Renal pelvis (tissue), 4 donors: ENCODE results near the gene APOB. TPM values are rescaled to one million over a fixed set of nuclear protein-coding genes. Genes with fewer than 3 reads are reported as not detected.

Source experiments
- DNase-seq: peaks from one replicate; pipeline ENCODE4 v3.0.0-alpha.2; 2013
- polyA plus RNA-seq, 3 donors: library from polyadenylated mRNA; unstranded; fragments of 120-200 nt; gene quantifications; one replicate each; pipeline ENCODE4 v1.2.1, GENCODE V29; 2013; ENCODE audit not compliant: insufficient read length in 3 of 3

The APOB gene
- polyA plus RNA-seq, 3 donors = 1.2 to 3.8 (median 3.8) TPM

DNA sequence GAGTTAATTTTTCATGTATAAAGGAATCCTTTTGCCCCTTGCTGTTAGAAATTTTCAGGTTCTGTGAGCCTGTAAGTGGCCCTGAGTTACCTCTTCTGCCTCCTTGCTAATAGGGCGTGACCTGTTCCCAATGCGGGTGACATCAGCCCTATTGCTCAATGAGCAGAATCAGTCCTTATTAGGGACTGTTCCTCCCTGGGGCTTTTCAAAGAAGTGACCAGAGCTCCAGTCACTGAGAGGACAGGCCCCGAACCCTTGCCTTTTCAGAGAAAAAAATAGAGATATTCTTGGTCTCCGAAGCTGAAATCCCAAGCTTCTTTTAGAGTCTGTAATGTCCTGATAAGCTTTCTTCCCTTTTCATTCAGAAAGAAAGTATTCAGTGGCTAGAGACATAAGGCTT is 8.2 kb upstream of the APOB start:
- DNase-seq = no peak

DNA sequence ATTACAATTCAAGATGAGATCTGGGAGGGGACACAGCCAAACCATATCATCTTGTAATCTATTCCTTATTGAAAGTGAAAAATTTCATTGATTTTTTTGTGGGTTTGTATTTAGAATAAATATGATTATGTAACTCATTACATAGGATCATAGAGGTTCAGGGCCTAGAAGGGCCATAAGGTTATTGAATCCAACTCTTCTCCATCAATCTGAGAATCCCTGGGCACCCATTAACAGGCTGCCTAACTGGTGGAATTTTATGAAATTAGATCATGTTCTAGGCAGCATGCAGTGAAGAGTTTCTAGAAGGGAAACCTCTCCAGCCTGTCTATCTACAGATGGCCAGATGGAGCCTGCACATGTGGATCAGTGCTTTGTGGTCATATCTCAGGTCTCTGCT is 6.3 kb upstream of the APOB start:
- no peak for DNase-seq

- DNase-seq = no peak
These were observed 3.5 kb upstream of the APOB start for GRCh38 chr2:21047141-21048009.

DNA sequence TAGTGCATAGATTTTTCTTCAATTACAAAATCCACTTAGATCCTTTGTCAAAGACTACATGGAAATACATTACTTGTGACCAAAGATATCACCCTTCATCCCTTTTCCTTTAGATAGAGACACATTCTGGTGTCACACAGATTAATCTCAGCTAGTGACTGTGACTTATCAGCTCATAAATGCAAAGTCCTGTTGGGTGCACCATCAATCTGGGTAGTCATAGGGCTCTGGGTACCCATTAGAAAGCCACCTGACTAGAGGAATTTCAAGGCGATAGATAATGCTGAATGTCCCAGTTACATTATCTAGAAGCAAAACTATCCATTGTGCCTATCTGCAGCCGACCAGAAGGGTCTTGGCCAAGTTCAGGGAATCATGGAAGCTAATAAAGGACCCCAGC is 2.6 kb upstream of the APOB start:
- DNase-seq = no peak

DNA sequence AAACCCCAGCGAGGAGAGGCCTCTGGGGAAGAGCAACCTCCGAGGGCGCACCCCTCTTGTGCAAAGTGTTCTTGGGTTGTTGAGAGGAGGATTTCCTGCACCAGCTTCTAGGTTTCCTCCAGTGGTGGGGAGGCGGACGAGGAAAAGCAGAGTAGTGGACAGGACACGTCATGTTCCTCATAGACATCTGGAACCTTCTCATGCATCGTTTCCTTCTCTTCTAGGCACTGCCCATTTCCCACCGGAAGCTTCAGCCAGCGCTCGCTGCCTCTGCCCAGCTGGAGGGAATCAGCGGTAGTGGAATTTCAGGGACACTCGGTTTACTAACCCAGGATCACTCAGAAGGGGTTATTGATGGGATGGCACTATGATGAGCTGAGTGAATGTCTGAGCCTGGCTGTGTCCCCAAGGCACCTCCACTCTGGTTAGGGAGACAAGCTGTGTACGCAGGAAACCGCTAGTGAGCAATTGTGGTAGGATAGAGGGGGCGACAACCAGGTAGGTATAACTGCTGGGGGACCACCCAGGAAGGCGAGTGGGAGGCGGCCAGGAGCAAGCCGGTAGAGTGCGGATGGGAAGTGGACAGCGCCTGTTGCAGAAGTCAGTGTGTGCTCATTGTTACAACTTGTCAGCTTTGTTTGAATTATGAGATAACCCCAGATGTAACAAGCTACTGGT is 960 bp upstream of the APOB start:
- DNase-seq = no peak

DNA sequence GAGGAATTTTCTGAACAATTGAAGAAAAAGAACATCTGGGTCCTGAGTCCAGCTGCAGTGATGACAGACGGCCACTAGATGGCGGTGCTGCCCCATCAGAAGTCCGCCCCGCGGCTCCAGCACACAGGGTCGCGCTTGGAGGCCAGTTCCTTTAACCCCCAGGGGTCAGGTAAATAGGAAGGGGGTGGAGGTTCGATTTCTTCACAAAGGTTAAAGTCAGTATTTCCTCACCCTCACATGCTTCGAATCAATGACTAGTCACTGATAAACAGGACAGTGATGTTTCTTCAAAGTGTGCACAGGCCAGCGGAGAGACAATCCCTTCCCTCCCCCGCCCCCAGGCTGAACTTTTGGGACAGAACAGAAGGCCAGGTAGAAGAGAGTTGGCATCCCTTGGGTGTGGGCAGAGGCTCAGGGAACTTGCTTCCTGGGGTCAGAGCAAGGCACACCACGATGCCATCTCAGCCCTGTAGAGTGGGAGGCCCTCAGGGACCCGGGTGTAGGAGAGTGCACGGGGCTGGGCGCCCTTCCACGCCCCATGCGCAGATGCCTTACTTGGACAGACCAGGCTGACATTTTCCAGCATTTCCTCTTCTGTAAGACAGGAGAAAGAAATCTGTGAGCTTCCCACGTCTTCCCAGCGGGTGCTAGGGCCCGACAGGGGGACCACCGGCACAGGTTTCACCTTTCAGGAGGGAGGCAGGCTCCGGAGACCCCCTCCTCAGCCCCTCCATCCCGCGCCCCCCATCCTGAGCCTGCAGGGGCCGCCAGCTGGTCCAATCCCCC is 722 bp downstream of the APOB start:
- DNase-seq = peak; percentile 65

GRCh38 chr2:21042708-21042957 is 1.2 kb downstream of the APOB start:
- no peak for DNase-seq

DNA sequence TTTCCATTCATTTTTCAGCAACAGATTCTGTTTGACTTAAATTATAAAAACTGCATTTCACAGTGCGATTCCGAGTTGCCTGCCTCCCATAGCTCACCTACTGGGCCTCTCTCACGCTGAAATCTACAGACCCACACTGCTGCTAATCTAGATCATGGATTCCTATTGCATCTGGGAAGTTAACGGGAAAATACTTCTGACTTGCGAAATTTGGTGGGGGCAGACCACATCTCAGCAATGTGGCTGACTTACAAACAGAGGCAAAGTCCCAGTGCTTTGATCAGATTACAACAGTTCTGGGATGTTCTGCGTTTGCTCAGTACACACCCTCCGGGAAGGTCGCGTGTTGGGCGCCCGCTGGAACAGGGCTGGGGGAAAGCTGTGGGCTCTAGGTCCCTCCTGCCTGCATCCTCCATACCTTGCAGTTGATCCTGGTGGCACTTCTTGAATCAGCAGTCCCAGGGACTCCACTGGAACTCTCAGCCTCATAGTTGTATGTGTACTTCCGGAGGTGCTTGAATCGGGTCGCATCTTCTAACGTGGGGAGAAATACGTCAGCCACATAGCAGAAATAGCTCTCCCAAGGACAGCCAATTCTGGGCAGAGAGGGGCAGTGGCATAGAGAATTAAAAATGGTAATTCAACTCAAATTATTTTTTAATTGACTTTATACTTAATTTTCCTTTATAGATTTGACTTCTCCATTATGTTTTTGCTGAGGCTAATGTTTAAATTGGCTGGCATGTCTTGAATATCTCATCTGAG is 1.7 kb downstream of the APOB start:
- no peak for DNase-seq

DNA sequence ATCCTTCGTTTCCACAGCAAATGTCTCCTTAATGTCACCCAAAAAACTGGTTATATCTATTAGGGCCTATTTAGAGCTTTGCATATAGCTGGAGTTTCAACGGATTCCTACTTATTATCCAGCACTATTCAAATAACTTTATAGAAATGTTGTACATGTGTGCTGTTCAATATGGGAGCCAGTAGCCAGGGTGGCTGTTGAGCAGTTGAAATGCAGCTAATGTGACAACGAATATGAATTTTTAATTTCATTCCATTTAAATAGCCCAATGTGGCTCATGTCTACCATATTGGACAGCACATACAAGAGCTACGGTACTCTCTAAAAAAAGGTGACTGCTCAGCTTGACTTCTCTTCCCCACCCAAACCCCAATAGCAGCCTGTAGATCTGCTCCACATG is 2.4 kb downstream of the APOB start:
- no peak for DNase-seq

DNA sequence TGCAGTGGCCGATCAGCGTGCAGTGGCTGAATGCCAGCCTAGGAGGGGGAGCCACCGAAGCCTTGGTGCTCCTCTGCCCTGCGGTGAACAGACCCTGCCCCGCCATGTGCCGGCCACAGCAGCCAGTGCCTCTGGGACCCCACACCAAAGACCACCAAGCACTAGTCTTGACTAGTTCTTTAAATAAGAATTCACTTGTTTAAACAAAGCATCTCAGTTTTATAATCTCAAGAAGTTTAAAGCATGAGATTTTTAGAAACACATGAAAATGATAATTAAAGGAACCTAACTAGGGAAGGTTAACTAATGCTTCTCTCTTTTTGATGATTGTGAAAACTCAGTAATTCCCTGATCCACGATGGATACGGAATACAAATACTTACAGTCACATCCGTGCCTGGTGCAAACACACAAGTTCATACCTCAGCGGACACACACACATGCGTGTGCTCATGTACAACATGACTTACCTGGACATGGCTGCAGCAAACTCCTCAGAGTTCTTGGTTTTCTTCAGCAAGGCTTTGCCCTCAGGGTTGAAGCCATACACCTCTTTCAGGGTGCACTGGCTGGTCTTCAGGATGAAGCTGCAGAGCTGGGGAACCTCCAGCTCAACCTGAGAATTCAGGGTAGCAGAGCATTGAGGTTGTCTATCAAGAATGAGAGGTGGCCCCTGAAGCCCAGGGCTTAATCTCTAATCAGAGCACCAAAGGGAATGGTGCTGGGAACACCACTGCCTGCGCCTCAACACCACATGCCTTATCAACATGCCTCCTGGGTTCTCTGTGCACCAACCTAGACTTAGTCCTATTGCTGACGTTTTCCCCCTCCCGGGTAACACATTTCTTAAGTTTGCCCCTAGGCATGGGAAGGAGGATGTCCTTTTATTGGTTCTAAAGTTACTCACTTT is 3.1 kb downstream of the APOB start:
- no peak for DNase-seq

GRCh38 chr2:21039979-21040467 is 3.9 kb downstream of the APOB start:
- DNase-seq = no peak

- DNase-seq = no peak
These were observed 4.8 kb downstream of the APOB start for GRCh38 chr2:21039080-21039556.

- DNase-seq = no peak
These were observed 5.3 kb downstream of the APOB start for GRCh38 chr2:21038403-21039073.

GRCh38 chr2:21037671-21038108 is 6.2 kb downstream of the APOB start:
- DNase-seq = no peak

- no peak for DNase-seq
These were observed 6.9 kb downstream of the APOB start for GRCh38 chr2:21036708-21037670.

GRCh38 chr2:21035974-21036707 is 7.7 kb downstream of the APOB start:
- DNase-seq = no peak

GRCh38 chr2:21035282-21035973 is 8.4 kb downstream of the APOB start:
- no peak for DNase-seq

- no peak for DNase-seq
These were observed 8.9 kb downstream of the APOB start for GRCh38 chr2:21034972-21035279.
